ENCODE measurements around the gene NLRP5.

DNA sequence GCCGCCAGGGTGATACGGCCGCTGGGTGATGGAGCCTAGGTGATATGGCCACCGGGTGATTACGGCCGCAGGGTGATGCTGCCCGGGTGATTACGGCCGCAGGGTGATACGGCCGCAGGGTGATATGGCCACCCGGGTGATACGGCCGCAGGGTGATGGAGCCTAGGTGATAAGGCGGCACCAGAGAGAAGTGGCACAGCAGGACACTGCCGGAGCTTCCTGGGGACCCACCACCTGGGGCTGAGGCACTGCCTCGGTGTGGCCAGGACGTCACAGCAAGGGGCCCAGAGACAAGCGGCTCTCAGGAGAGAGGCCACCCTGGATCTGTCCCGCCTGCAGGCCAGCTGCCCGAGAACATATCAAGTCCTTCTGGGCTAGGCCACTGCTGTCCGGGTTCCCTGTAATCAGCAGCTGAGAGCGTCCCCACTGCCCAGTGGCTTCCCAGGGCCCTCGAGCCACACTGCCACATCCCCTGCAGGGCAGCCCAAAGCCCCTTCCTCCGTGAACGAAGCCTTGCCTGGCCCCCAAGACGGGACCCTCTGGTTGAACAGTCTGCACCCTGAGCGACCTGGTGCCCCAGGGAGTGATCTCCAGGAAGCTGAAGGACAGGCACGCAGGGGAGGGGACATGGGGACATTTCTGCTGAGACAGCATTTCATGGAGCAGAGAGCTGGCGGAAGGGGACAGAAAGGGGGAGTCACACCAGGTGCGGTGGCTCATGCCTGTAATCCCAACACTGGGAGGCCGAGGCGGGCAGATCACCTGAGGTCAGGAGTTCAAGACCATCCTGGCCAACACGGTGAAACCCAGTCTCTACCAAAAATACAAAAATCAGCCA, 112.4 kb downstream of the NLRP5 start:
- TF ChIP-seq, protein P1, sequence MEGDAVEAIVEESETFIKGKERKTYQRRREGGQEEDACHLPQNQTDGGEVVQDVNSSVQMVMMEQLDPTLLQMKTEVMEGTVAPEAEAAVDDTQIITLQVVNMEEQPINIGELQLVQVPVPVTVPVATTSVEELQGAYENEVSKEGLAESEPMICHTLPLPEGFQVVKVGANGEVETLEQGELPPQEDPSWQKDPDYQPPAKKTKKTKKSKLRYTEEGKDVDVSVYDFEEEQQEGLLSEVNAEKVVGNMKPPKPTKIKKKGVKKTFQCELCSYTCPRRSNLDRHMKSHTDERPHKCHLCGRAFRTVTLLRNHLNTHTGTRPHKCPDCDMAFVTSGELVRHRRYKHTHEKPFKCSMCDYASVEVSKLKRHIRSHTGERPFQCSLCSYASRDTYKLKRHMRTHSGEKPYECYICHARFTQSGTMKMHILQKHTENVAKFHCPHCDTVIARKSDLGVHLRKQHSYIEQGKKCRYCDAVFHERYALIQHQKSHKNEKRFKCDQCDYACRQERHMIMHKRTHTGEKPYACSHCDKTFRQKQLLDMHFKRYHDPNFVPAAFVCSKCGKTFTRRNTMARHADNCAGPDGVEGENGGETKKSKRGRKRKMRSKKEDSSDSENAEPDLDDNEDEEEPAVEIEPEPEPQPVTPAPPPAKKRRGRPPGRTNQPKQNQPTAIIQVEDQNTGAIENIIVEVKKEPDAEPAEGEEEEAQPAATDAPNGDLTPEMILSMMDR (IDR thresholded peaks at IDR 0.05; ENCODE audit: insufficient read depth, low read length, poor library complexity, severe bottlenecking), result no peak
- TF ChIP-seq EZH2phosphoT487 (conservative IDR thresholded peaks at IDR 0.05; ENCODE audit: low read length), result no peak

Measured in SU-DHL-6 (cell line).